DMS153 treated with DMSO at 0.1 percent for 48 hours (cell line): ENCODE data around the gene OMA1.

ENCODE experiments used
- DNase-seq: peaks from one replicate; lab custom pipeline; 2025; ENCODE audit not compliant: unreplicated experiment; lab: John Stamatoyannopoulos, UW

The OMA1 gene

DNA sequence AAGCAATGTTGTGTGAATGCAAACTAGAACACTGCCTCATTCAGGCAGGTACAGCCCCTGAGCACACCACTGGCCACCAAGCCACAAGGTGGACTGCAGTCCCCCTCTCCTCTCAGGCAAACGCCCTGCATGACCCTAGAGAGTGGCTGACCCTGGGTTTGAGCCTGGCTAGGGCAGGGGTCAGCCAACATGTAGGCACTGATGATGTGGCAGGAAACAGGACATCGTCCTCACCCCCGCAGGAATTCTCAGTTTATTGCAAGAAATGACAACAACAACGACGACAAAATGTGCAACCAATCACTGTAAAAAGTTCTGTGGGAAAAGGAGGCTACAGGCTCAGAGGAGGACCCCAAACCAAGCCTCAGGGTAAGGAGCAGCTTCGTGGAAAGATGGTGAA, 81.3 kb downstream of the OMA1 start:
- DNase-seq = no peak

GRCh38 chr1:58460469-58460868, 86.1 kb downstream of the OMA1 start:
- DNase-seq = no peak

DNA sequence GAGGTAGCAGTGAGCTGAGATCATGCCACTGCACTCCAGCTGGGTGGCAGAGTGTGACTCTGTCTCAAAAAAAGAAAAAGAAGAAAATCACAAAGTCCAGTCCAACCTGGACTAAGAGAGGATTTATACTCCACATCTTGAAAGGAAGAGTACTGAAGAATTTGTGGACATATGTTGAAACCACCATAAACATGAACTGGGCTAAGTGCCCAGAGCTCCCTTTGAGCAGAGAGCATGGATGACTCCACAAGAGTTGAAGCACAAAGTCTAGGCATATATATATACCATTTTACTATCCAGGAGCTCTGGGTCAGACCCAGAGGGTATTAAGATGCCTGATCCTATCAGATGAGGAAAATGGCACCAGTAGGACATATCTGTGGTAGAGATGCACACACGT, 86.6 kb downstream of the OMA1 start:
- DNase-seq = no peak

DNA sequence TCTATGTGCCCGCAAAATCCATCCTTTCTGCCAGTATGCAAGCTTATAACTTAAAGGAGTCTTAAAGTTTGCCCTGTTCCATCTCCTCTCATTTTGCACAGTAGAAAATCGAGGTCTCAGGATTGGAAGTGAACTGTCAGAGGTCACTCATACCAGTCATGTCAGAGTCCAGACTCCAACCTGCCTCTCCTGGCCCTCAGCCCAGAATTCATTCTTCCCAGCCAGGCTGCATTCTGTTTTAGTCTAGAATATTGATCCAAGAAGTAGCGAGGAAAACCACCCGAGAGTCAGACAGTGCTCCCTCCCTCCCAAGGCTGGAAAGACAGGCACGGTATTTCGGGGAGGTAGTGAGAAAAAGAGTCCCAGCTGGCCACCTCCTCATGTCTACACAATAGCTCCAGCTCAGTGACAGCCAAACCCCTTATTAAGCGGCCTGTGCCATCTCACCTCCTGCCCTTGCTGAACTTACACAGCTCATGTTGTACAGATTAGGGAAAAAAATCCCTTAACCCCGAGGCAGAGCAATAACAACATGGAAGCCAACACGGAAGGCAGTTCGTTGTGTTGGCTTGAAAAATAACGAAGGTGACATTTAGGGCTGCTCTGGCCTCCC, 89.4 kb downstream of the OMA1 start:
- no peak for DNase-seq

- no peak for DNase-seq
Observed at GRCh38 chr1:58456470-58456869, 90.1 kb downstream of the OMA1 start.

DNA sequence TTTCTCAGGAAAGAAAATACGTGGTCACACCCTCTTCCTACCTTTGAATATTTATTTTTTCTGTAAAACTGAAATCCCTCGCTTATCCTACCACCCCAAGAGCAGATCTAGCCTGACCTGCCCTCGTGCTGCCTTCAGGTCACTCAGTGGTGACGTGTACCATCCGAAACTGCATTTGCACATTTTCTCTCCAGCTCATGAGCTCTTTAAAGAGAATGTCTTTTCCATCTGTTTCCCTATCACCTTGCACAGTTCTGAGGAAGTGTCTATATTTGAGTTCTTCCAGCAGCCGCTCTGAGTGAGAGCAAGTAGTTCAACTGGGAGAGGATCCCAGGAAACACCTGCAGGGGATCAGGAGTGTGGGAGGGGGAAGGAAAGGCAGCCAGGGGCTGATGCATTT, 91.7 kb downstream of the OMA1 start:
- DNase-seq = no peak

DNA sequence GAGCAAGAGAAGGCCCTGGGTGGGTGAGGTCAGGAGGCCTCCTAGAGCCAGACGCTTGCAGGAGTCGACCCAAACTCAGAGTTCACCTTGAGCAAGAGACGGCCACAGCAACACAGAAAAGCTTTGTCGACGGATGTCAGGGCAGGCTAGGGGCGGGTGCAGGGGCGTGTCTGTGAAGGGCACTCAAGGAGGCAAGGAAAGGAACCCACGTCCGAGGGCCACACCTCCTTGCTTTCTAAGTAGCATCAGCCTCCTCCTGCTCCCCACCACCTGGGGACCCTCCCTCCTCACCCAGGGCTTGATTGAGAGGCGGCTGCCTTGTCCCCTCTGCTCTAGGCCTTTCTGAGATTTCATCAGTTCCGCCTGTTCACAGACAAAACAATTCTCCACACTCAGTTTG, 92.1 kb downstream of the OMA1 start:
- DNase-seq = no peak

GRCh38 chr1:58451560-58452191, 94.8 kb downstream of the OMA1 start:
- DNase-seq = no peak

DNA sequence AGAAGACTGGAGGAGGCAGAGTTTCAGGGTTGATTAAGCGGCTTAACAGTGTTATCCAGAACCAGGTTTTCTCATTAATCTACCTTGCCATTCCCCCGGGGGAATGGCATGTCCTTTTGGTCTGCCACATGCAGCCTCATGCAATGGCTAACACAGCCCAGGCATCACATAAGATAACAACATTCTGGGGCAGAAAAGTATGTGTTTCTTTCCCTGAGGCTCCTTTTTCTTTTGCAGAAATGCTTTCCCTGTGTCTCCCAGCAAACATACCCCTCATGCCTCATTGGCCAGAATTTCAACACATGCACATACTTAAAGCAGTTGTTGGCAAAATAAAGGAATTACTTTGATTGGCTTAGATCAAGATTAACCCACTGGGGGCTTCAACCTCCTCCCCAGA, 98.6 kb downstream of the OMA1 start:
- no peak for DNase-seq

DNA sequence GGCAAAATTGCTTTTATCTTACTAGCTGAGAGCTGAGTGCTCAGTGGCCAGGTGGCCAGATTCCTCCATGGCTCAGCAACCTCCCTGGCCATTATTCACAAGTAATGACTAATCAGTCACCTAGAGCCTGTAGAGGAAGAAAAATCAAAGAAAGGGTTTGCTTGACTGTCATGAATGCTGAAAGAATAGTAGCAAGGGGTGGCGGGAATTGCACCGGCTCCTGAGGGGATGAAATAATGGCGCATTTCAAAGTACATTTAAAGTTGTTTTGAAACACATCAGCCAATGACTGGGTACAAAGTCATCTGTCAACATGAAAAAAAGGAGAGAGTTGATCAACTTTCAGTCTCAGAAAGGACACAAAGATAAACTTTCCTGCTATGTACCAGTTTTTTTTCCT, 99.5 kb downstream of the OMA1 start:
- DNase-seq = no peak

DNA sequence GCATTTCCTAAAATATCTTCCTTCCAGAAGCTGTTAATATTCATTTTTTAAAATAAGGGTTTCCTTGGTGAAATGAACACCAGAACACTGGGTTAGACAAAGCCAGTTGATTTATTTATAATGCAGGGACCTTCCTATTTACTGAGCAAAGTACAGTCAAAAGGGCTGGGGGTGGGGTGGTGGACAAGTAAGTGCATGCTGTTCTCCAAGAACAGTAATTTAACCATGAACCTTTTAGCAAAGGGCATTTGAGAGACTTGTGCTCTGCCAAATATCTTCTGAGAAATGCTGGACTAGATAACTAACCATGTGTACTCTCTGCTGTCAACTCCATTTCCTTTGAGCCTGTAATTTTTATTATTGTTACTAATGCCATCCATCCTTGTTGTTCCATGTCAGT, 100.2 kb downstream of the OMA1 start:
- no peak for DNase-seq

DNA sequence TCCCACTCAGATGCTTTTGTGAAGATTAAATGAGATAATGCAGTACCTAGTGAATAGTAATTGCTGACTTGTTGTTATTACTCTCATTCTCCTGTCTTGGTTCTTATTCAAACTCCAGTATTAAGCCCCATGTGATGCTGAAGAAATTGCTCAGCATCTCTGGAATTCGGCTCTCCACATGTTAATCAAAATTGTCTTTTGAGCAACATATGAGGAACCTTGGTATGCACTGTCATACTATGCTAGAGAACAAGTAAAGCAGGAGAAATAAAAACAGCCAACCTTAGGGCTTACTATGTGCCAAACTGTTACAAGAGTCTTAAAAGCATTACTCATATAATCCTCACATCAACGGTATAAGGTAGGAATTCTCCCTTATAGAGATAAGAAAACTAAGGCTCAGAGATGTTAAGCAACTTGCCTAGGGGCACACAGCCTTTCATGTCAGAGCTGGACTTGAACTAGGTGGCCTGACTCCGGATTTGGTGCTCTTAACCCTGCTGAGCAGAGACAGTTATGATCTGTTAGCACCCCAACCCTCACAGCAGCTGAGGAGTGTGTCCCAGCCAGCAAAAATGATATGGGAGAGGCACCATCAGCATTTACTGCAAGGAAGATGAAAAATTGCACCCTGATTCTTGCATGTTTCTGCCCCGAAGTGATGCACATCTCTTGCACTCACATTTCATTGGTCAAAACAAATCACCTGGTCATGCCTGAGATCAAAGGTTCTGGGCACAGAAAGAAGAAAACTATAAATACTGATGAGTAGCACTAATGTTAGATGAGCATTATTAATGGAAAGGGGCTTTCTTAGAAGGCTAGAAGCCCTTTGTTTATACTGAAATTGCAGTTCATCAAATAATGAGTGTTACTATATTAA, 102.3 kb downstream of the OMA1 start:
- DNase-seq = no peak

GRCh38 chr1:58442114-58442513, 104.4 kb downstream of the OMA1 start:
- no peak for DNase-seq

DNA sequence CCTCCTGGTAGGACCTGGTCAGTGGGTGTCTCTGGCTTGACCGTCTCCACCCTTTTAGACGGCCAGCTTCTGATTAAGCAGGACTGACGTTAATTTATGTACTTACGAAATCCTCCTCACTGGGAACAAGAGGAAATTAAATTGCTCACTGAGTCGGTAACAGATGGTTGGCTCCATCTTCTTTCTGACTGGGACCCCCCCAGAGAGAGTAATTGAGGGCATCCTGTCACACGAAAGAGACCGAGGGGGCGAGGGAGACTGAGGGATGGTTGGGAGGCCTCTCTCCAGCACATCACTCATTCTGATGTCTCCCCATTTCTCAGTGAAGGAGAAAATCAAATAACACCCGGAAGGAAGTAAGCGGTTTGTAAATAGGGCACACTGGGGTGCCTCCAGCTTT, 104.8 kb downstream of the OMA1 start:
- no peak for DNase-seq

DNA sequence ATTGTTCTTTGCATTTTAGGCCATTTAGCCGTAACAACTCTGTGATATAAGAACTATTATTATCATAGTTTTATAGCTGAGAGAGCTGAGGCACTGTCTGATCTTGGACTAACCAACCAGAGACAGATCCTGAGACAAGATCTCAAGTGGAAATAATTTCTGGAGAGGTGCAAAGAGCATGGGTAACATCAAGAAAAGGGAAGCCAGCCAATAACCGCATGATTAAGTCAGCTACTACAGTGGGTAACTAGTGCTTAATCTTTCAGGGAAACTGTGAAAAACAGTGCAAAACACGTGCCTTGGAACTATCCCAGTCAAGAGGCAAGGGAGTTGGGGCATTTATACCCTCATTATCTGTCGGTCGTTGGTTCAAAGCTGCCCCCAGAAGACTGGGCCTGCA, 105.8 kb downstream of the OMA1 start:
- no peak for DNase-seq

GRCh38 chr1:58439946-58440345, 106.6 kb downstream of the OMA1 start:
- DNase-seq = no peak

DNA sequence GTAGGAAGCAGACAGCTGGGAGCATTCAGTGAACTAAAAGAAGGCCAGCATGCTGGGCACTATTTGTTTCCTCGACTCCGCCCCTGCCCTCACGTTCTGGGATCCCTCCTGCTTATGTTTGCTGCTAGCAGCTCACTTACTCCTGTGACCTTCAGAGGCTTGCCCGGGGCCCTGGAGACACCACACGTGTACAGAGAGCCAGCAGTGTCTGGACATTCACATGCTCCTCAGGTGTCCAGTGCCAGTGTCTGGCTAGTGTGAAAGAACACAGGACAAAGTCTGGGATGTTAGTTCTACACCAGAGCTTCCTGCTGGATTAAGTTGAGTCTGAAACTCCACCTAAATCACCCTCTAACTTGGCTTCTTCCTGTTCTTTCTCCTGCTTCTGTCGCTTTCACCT, 108.1 kb downstream of the OMA1 start:
- no peak for DNase-seq

GRCh38 chr1:58437623-58438022, 108.9 kb downstream of the OMA1 start:
- no peak for DNase-seq

- no peak for DNase-seq
Observed at GRCh38 chr1:58436615-58437297, 109.8 kb downstream of the OMA1 start.

- no peak for DNase-seq
Observed at GRCh38 chr1:58435376-58435775, 111.2 kb downstream of the OMA1 start.

DNA sequence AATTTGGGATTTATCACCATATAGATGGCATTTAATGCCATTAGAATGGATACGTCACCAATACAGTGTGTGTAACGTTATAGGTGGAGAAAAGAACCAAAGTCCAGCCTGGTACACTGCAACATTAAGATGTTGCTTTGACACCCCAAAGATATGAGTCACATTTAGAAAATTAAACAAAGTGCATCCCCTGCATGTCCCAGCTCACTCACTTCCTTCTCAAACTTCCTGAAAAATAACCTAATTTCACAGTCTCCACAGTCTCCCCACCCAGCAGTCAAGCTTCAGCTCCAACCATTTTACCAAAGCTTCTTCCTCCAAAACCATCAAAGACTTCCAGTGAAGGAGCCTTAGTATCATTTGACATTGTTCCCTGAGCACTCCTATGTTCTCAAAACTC, 111.9 kb downstream of the OMA1 start:
- DNase-seq = no peak

- DNase-seq = no peak
Observed at GRCh38 chr1:58434181-58434580, 112.3 kb downstream of the OMA1 start.
